Nephron progenitor cell (in vitro differentiated cells): ENCODE measurements around the gene GSTO2.
A peak's percentile ranks its signal among the peaks of the same experiment; 100 is the strongest.

Experiments used
- DNase-seq: peaks from one replicate; pipeline ENCODE4 v3.0.0; 2021
- H3K27ac Mint-ChIP-seq: 2 replicates; pipeline ENCODE4 v1.8.0; 2021; ENCODE audit warnings: mild to moderate bottlenecking, moderate library complexity, mixed read lengths
- H3K27me3 Mint-ChIP-seq: 2 replicates; pipeline ENCODE4 v1.8.0; 2021; ENCODE audit warnings: mild to moderate bottlenecking, low read depth, mixed read lengths; ENCODE audit not compliant: poor library complexity
- H3K36me3 Mint-ChIP-seq: 2 replicates; pipeline ENCODE4 v1.8.0; 2021; ENCODE audit warnings: low read depth, mixed read lengths
- H3K4me1 Mint-ChIP-seq: 2 replicates; pipeline ENCODE4 v1.8.0; 2021; ENCODE audit warnings: mixed read lengths
- H3K4me3 Mint-ChIP-seq: 2 replicates; pipeline ENCODE4 v1.8.0; 2021; ENCODE audit warnings: mild to moderate bottlenecking, moderate library complexity, mixed read lengths
- H3K9me3 Mint-ChIP-seq: 2 replicates; pipeline ENCODE4 v1.8.0; 2021; ENCODE audit warnings: mild to moderate bottlenecking, moderate library complexity, mixed read lengths
- TF ChIP-seq, protein P1 (sequence below): fragments of 200-600 bp; sonication (generic); IDR thresholded peaks from 2 replicates; pipeline ENCODE4 v1.5.0; 2021; ENCODE audit warnings: antibody characterized with exemption

GSTO2 gene

DNA sequence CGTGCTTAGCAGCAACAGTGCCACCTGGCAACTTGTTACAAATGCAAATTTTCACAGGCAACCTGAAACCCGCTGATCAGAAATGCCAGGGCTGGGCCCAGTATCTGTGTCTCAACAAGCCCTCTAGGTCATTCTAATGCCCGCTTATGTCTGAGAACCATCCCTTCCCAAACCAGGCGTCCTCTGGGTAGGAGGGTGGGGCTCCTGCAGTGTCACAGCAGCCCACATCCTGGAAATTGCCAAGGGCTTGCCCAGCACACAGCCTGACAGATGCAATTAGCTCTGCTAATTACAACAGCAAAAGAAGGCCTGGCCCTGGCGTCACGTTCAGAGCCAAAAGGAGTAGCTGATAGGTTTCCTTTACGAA lies 53.4 kb downstream of the GSTO2 start:
- H3K27me3 Mint-ChIP-seq: no peaks in the 10 kb centered on the region
- TF ChIP-seq, protein P1, sequence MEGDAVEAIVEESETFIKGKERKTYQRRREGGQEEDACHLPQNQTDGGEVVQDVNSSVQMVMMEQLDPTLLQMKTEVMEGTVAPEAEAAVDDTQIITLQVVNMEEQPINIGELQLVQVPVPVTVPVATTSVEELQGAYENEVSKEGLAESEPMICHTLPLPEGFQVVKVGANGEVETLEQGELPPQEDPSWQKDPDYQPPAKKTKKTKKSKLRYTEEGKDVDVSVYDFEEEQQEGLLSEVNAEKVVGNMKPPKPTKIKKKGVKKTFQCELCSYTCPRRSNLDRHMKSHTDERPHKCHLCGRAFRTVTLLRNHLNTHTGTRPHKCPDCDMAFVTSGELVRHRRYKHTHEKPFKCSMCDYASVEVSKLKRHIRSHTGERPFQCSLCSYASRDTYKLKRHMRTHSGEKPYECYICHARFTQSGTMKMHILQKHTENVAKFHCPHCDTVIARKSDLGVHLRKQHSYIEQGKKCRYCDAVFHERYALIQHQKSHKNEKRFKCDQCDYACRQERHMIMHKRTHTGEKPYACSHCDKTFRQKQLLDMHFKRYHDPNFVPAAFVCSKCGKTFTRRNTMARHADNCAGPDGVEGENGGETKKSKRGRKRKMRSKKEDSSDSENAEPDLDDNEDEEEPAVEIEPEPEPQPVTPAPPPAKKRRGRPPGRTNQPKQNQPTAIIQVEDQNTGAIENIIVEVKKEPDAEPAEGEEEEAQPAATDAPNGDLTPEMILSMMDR: no peak
- H3K4me3 Mint-ChIP-seq: no peak overlapping the region
- peak overlapping the region; percentile 49 for H3K27ac Mint-ChIP-seq
- H3K9me3 Mint-ChIP-seq: no peaks in the 10 kb centered on the region
- H3K36me3 Mint-ChIP-seq: peaks cover 24% of the 10 kb centered on the region
- peaks cover 72% of the 10 kb centered on the region for H3K4me1 Mint-ChIP-seq
- DNase-seq: no peak

DNA sequence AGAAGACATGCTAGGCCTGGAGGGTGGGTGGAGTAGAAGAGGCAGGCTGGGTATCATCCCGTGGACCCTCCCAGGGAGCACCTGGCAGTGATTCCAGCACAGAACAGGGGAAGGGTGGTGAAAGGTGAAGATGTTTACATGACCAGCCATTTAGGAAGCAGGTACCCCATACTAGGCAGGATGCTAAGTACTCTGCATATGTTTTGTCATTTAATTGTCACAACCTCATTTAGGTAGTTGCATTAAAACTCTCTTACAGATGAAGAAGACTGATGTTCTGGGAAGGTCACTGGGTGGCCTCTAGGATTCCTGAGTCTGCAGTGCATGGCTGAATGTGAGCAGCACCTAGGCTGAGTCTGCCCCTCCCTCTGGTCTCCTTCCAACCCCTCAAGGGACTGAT lies 54.1 kb downstream of the GSTO2 start:
- Mint-ChIP-seq H3K27ac (no peak overlapping the region), H3K9me3 (no peaks in the 10 kb centered on the region), H3K4me3 (no peak overlapping the region), H3K4me1 (peaks cover 72% of the 10 kb centered on the region), H3K27me3 (no peaks in the 10 kb centered on the region), H3K36me3 (peaks cover 17% of the 10 kb centered on the region)
- no peak for DNase-seq
- TF ChIP-seq, protein P1: no peak

DNA sequence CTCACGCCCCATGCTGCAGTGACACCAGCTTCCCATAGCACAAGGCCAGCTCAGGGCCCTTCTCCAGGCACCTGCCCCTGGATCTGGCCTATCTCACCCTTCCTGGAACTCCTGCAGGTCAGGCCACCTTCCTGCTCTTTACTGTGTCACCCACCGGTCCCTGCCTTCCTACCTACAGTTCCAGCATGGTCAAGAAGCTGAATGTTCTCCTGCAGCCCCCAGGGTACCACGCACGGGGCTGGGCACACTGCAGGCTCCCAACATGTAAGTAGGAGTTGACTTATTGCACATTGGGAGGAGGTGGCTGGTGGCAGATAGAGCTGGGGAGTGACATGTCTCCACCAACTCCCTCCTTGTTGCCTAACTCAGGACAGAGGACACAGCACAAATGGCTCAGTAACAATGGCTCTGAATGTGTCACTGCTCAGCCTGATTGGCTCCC lies 54.8 kb downstream of the GSTO2 start:
- peaks cover 10% of the 10 kb centered on the region for H3K36me3 Mint-ChIP-seq
- no peak for DNase-seq
- TF ChIP-seq, protein P1: no peak
- peaks cover 79% of the 10 kb centered on the region for H3K4me1 Mint-ChIP-seq
- H3K27ac Mint-ChIP-seq: no peak overlapping the region
- H3K9me3 Mint-ChIP-seq: no peaks in the 10 kb centered on the region
- H3K4me3 Mint-ChIP-seq: no peak overlapping the region
- no peaks in the 10 kb centered on the region for H3K27me3 Mint-ChIP-seq

DNA sequence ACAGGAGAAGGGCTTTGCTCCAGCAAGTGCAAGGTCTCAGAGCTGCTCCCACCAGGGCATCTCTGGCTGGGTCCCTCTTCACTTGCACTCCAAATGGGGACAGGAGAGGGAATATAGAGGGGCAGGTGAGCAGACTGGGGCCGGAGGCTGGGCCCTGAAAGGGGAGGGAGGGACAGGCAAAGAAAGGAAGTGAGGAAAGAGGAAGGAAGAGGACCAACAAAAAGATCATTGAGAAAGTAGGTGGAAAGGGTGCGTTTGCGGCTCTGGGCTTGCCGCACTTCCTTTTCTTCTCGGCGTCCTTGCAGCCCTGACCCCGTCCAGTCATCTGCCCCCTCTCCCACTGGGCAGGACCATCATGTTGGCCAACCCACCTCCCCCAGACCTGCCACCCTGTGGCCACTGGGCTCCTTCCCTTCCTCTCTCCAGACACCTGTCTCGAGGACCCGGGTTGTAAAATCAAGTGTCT lies 55.3 kb downstream of the GSTO2 start:
- no peak overlapping the region for H3K27ac Mint-ChIP-seq
- TF ChIP-seq, protein P1: no peak
- H3K9me3 Mint-ChIP-seq: no peaks in the 10 kb centered on the region
- H3K4me3 Mint-ChIP-seq: no peak overlapping the region
- H3K4me1 Mint-ChIP-seq: peaks cover 82% of the 10 kb centered on the region
- no peak for DNase-seq
- no peaks in the 10 kb centered on the region for H3K27me3 Mint-ChIP-seq
- peaks cover 8% of the 10 kb centered on the region for H3K36me3 Mint-ChIP-seq

DNA sequence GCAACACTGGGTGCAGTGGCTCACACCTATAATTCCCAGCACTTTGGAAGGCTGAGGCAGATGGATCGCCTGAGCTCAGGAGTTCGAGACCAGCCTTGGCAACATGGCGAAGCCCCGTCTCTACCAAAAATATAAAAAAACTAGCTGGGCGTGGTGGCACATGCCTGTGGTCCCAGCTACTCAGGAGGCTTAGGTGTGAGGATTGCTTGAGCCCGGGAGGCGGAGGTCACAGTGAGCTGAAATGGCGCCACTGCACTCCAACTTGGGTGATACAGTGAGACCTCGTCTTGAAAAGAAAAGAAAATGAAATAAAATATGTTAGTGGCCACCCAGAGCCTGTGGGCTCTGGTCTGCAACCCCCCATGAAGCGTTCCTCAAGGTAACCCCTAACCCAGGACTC lies 55.9 kb downstream of the GSTO2 start:
- H3K36me3 Mint-ChIP-seq: peaks cover 4% of the 10 kb centered on the region
- no peak overlapping the region for H3K27ac Mint-ChIP-seq
- H3K27me3 Mint-ChIP-seq: no peaks in the 10 kb centered on the region
- H3K9me3 Mint-ChIP-seq: no peaks in the 10 kb centered on the region
- DNase-seq: no peak
- H3K4me3 Mint-ChIP-seq: no peak overlapping the region
- H3K4me1 Mint-ChIP-seq: peaks cover 83% of the 10 kb centered on the region
- TF ChIP-seq, protein P1: no peak
